Activated CD4-positive, alpha-beta T cell treated with anti-CD3 and anti-CD28 coated beads, Interleukin-2, amount 50 U/mL, for 48 hours (primary cell): Measurements from ENCODE around the gene ITSN2.
"Not testable (repeated sequence)": the region's sequence is repeated elsewhere in the genome, so short reads cannot be mapped to it uniquely, and the experiment has no call there.

Experiments
- DNase-seq, 2 experiments: peaks; one replicate each; pipeline ENCODE4 v3.0.0-alpha.2; 2020

Gene ITSN2

DNA sequence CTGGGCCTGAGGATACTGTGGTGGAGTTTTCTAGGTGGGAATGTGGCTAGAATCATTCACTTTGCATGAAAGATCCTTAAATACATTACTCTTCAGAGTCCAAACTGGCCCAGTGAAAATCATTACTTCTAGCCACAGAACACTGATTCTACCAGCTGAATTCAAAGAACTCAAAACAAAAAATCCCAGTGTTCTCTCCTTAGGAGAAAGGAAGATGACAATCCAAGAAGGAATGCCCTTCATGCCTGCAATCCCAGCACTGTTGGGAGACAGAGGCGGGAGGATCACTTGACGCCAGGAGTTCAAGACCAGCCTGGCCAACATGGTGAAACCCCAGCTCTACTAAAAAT is 150.3 kb downstream of the ITSN2 start:
- no peak for DNase-seq

DNA sequence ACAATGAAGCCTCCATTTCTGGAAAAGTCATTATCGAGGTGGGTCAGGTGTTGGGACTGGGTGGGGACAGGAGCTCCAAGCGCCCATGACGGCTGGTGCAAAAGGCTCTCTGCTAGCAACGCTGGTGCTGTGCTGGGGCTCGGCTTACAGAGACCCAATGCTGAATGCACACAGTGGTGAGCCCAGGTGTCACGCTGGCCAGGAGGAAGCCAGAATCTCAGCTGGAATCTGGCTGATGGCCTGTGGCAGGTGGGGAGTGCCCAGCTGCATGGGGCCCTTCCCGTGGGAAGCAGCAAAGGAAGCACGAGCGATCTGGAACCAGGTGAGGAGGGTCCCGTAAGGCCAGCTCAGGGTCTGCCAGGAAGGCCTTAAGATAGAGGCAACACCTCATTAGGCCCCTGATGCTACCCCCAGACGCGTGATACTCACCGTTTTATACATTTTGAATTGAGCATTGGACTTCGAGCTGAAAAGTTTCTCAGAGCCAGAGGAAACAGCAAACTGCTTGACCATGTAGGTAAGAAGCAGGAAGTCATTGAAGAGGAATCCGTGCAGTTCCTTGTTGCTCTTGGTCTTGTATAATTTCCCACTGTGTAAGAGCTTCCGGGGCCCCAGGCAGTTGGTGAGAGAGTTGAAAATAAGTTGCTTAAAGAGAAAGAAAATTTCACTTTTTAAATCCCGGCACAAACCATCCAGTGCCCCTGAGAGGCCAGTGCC is 150.8 kb downstream of the ITSN2 start:
- no peak for DNase-seq

DNA sequence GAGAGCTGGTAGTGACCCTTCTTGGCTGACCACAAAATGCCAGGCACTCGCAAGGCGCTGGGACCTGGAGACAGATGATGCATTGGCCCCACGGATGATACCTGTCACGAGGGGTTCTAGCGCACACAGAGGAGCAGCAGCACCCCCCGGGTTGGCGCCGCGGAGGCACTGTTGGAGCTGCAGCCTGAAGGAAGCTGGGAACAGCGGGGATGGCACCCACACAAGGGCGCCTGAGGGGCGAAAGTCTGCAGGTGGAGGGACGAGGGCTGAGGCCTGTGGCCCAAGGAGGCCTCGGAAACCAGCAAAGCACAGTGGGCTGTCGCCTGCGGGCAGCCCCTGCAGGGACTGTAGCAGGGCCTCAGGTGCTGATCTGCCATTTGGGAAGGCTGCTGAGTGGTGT is 151.8 kb downstream of the ITSN2 start:
- no peak for DNase-seq

DNA sequence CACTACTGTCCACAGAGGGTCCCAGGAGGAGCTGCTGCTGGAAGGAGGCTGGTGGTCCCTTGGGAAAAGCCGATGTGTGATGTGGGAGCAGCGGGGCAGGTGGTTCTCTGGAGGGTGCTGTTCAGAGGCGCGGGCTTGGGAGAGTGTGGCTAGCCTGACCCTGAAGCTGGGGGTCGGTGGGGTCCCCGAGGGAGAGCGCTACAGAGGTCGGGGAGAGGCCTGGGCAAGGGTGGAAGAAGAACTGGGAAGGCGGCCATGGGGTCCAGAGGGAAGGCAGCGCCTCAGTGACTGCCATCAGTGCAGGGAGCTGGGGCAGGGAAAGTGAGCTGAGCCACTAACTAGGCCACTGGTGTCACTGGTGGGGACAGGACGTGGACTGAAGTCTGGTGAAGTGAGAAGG is 153.0 kb downstream of the ITSN2 start:
- DNase-seq = no peak

DNA sequence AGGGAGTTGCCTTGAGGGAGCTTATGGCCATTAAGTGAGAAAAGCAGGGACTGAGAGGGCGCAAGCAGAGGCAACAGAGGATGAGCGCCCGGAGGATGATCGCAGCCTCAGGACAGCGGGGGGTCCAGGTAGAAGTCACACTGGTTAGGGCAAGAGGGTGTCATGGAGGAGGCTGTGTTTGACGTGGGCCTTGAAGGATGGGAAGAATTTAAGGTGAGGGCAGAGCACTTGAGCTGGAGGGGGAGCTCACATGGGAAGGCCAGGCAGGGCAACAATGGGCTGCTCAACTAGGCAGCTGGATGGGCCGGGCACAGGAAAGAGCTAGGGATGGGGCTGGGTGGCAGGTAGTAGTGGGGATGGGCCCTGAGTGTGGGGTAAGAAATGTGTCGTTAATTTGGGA is 153.6 kb downstream of the ITSN2 start:
- no peak for DNase-seq

DNA sequence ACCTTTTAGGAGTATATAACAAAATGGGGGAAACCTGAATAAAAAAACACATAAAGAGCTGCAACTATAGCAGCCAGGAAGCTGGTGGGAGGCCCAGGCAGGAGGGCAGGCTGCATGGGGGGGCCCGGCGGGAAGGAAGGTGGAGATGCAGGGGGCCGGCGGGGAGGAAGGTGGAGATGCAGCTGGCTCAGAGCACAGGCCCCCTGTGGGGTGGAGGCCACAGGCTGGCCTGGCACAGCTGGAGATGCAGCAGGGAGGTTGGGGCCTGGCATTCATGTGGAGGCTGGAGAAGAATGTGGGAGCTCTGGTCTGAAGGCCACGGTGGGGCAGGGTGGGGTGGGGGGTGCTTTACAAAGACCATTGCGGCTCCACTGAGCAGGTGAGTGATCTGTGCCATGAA is 154.1 kb downstream of the ITSN2 start:
- DNase-seq = no peak

DNA sequence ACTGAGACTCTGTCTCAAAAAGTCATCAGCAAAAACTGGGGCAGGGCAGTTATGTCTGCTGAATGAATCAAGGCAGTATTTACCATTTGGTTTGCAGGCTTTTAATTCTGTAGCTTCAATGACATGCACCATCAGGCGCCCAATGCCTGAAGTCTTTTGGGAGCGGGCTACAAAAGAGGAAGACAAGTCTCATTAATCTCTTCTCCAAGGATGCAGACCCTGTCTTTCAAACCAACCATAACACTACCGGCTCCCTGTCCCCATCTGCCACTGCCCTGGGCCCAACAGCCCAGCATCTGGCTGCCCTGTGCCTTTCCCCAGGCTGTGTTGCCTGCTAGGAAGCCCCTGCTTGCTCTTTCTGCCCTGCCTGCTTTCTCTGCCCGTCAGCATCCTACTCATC is 155.2 kb downstream of the ITSN2 start:
- no peak for DNase-seq

DNA sequence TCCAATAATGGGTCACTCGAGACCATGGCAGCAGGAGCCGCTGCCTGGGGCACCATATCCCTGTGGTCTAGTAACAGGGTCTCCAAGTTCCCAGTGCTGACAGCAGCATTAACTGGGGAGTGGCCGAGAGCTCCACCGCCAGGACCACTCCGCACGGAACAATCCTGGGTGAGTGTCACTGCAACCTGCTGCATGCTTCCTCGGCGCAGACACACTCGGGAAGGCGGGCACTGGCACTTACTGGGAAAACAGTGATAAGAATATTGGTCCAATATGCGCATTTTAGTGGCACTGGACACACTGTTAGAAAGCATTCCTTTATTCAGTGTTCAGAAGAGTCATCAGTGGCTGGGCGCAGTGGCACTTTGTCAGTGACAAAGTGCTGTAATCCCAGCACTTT is 155.8 kb downstream of the ITSN2 start:
- no peak for DNase-seq

DNA sequence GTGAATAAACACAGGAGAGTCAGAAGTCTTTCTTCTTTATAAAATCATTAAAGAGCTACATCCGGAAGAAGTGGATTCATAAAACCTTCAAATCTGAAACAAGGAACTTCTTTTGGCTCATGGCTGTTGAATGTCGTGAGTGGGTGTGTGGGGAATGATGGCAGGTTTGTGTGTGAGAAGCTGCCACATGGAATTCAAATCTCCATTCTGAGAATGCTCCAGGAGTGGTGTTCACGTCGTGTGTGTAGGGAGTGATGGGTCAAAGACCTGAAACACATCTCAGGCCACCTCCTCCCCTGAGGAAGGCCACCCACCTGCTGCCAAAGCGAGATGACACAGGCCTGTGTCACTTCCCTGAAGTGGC is 156.6 kb downstream of the ITSN2 start:
- DNase-seq = no peak

DNA sequence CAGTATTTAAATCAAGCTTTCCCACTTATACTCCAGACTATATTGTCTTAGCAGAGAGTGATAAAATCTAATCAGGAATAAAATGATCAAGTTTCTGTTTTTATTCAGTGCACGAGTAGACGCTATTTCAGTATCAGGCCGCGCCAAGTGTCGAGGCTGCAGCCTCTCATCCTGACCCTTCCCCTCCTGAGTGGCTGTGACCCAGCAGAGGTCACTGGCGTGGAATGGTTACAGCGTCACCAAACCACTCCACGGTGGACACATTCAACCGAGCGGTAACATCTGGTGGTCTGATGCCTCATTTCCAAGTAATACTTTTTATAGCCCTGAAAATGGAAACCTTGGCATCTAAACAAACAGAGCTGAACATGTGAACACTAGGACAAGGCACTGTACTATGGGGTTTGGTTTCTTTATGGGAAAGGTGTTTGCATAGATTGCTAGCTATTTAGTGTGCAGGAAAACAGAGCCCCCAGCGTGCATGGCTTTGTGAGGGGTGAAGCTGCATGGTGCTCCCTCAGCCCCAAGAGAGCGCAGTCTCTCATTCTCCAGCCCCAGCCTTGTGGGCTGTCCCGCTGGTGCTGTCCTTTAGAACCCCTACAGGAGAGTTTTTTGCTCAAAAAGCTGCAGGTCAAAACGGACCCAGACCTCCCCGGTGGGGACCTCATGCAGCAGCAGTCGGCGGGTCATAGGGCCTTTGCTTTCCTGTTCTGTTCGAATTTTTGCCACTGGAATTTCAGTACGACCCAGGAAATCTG is 157.1 kb downstream of the ITSN2 start:
- DNase-seq = no peak

DNA sequence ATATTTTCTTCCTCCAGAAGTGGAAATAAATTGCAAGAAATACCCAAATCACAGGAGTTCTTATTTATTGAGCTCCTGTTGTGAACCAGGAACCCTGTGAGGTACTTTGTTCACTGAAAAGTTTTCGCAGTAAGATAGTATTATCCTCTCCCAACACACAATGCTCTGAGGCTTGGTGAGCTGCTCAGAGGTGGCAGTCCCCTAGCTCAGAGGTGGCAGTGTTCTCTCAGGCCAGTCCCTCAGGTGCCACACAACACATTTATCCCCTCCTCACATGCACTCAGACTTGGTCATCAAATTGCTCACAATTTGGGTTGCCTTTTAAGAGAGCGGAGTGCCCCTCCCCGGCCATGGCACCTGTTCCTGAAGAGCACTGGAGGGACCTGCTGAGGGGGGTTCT is 159.5 kb downstream of the ITSN2 start:
- DNase-seq = no peak

DNA sequence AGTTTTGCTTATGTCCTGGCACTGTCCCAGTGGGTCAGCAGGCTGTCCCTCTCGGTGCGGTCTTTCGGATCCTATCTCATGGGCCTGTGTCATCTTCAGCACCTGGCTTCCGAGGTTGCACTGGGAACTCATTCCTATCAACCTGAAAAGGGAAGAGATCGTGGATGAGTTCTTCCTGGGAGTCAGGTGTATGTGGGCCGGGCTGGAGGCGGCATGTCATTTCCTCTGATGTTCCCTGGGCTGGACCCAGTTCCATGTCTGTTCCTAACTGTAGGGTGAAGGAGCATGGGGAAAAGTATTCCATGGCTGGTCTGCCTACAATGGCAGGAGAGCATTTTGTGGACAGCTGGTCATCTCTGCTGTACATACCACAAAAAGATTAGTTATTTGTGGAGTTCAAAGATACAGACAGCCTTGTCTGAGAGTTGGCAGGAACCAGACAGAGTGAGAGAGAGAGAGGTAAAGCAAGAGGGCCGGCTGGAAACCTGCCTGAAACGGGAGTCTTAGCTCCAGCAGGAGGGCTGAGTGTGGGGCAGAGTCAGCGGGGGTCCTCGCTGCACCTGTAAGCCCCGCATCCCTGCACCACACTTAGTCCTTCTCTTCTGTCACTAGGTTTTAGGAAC is 160.3 kb downstream of the ITSN2 start:
- no peak for DNase-seq

DNA sequence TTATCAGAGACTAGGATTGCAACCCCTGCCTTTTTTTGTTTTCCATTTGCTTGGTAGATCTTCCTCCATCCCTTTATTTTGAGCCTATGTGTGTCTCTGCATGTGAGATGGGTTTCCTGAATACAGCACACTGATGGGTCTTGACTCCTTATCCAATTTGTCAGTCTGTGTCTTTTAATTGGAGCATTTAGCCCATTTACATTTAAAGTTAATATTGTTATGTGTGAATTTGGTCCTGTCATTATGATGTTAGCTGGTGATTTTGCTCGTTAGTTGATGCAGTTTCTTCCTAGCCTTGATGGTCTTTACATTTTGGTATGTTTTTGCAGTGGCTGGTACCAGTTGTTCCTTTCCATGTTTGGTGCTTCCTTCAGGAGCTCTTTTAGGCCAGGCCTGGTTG is 163.1 kb downstream of the ITSN2 start:
- DNase-seq = not testable (repeated sequence)

DNA sequence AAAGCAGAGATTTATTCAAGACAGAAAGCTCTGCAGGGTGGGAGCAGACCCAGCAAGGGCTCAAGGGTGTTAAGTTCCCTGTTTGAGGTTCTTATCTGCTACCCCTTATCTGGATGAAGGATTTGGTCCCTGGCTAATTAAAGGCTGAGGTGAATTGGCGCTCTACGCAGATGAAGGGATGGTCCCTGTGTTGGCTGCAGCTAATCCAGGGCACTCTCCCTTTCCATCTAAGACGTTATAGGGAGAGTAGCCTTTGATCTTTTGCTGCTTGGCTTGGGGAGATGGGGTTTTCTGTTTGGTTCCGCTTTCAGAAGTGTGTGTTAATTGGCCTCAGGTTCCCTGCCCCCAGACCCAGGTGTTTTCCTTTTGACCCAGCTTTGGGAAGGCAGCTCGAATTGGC is 168.5 kb downstream of the ITSN2 start:
- DNase-seq = no peak

DNA sequence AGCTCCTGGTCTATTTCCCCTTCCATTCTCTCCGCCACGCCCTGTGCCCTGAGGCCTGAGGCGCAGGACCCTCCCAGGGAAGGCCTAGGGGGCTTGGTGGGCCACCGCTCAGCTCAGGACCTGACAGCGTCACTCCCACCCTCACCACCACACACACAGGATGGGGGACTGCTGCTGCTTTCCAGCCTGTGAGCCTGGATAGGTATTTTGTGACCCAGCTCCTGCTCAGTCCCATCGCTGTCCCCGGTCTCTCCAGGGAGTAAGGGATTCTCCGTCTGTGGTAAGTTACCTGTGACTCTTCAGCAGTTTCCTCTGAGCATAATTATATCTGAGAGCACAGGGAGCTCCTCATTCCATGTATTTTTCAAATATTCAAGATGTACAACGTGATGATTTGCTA is 169.2 kb downstream of the ITSN2 start:
- no peak for DNase-seq

DNA sequence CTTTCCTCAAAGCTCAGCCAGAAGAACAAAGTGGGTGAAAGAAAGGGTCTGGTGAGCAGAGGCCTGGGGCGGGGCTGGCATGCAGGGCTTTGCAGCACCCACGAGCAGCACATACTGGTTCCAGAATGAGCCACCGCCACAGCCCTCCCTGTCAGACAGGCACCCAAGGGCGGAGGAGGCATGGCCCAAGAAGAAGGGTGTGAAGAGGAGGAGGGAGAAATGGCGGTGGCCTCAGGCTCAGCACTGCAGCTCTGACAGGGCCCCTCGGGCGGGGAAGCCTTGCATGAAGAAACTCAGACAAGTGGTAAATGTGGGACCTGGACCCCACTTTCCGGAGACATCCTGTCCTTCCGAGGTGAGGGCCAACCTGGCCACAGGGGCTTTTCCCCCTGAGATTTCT is 169.8 kb downstream of the ITSN2 start:
- DNase-seq = no peak

DNA sequence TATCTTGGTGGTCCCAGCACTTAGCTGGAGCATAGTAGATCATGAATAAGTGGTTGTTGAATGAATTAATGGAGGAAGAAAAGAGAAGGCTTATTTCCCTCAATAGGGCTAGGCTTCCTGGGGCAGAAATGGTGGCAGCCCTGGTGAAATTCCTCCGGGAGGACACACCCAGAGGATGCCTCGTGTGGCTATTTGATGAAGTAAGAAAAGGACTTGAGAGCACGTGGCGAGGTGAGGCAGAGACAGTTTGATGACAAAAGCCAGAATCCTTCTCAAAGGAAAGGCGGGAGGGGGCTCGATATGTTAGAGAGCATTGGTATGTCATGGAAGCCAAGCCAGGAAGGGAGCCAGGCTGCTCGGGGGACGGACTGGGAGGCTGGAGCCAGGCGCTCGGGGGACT is 170.8 kb downstream of the ITSN2 start:
- DNase-seq = no peak

DNA sequence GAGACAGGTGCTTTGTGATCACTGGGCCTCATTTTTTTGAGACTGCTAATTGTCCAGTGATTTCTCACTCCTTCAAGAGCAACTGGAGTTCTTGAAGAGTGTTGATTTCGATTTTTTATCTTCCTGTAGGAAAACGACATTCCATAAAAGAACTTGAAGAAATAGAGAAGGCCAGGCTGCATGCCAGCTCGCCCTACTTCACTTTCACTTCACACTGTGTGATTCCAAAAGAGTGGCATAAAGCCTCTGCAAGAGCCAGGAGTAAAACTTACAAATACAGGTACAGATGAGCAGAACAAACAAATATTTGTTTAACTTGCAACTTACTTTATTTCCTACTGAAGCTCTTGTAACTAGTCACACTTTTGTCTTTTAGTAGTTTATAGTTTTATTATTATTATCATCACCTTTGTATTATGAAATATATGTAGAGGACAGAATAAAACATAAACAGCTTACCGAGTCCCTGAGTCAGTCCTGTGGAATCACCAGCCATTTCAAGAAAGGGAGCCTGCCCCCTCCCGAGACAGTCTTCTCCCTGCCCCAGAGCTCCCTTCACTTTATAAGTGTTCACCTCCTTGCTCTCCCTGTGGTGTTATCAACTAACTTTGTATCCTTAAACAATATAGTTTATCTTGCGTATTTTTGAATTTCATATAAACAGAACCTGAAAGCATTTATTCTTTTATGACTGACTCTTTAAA is 176.8 kb downstream of the ITSN2 start:
- no peak for DNase-seq

DNA sequence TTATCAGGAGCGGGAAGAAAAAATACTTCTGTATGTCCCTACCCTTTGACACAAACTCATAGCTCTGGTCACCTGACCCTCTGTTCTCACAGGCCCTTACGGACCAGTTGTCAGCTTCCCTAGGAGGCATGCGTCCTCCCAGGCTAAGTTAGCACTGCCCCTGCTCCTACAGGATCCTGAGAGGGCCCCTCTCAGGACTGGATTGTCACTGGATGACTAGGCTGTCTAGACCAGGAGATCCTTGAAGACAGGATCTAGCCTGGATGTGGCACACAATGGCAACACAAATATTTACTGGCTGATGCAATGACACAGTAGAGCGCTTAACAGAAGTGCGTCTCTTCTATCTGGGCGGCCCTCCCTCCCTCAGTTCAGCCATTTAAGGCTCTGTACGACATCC is 177.8 kb downstream of the ITSN2 start:
- DNase-seq = no peak

DNA sequence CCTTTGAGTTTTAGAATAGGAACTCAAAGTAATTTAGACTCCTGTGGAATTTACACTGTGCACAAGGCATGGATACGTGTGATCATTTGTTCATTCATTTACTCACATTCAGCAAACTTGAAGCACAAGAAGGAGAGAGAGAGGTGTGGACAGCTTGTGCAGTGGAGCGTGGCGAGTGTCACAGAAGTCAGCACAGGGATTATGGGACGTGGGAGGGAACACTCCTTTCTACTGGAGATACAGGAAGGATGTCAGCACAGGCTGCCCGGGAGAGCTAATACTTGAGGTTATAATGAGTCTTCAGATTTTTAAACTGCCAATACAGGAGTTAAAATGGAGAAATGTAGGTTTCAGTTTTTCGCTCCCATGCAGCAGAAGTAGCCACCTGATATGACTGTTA is 178.5 kb downstream of the ITSN2 start:
- DNase-seq = no peak

DNA sequence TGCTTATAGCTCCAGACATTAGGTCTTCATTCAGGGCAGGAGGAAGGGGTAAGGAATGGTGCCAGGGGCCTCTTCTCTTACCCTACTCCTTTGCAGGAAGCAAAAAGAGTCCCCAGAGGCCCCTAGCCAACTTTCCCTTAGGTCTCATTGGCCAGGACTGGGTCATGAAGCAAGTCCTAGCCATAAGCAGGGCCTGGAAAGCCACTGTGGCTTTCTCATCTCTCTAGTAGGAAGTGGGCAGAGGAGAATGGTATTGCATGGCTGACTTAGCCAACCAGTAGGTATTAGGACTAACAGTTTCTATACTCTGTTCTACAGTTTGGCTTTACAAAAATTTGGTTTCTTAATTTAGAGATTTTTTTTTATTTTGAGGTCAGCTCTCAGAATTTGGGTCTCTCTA is 180.7 kb downstream of the ITSN2 start:
- DNase-seq = no peak

DNA sequence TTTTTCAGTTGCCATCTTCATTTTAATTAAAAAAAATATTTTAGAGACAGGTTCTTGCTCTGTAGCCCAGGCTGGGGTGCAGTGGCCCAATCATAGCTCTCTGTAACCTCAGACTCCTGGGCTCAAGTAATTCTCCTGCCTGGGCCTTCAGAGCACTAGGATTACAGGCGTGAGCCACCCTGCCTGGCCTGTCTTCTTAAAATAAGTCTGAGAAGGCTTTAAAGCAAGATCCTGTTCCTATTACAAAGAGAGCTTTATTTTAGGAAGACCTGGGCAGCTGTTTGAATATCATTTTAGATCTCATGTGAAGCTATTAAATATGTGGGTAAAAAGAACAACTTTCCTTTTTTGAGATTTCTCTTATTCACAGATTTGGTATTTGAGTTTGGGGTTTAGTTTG is 184.0 kb downstream of the ITSN2 start:
- no peak for DNase-seq

DNA sequence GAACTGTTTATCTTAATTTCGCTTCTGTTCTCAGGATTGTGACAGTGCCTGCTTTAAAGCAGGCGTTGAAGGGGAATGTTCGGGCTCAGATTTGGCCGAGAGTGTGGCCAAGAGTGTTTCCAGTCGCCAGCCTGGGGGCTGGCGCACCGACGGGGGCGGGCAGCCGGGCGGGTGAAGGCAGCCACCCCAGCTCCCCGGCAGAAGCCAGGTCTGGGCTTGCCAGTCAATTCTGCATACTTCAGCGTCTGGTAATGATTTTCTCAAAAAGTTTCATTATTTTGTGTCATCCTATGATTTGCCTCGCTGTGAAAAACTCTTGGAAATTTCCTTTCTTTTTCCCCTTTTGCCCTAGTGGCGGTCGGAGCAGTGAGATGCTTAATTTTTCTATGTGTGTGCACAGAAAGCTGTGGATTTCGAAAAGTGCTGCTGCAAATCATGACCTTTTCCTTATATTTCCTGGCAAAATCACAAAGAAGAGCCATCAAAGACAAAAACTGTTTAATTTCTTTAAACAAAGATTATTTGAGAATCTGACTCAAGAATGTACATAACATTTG is 184.6 kb downstream of the ITSN2 start:
- no peak for DNase-seq

DNA sequence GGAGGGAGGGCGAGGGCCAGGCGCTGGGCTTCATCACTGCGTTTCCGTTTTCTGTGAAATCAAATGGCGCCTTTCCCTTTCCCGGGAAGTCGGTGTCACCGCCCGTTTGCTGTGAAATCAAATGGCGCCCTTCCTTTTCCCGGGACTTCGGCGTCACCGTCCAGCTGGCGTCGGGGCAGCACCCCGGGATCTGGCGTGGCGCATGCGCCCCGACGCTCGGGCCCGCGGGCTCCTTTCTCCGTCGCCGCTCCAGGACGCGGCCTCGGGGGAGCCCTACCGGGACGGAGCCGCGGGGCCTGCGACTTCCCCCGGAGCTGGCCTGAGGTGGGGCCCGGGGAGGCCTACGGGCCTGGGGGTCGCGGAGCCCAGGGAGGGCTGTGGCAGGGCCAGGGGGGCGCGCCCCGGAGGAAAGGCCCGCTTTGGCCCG is 185.5 kb downstream of the ITSN2 start, which contains the start of gene FAM228A:
FAM228A (plus strand) TSS at position 203 of the 427 bp plus-strand sequence. CDS start 428 bp downstream, outside the sequence.
- DNase-seq = no peak
